ENCODE results near the gene KIF5C.

DNA sequence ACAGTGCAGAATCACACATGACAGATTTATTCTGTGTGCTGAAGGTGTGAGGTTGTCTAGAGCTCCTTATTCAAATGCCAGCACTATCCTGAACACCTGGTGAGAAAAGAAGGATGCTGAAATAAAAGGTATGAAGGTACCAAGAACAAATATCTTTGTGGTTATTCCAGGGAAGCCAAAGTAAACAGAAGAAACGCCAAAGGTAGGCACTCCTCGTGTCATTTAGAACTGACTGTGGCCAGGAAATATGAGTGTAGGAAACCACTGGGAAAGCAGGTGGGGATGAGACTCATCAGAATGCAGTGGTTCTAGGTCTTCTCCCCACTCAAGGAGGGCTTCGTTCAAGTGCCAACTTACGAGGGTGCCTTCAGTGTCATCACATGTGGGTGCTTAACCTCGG lies 80.8 kb downstream of the KIF5C start:
- TF ChIP-seq, protein P1, sequence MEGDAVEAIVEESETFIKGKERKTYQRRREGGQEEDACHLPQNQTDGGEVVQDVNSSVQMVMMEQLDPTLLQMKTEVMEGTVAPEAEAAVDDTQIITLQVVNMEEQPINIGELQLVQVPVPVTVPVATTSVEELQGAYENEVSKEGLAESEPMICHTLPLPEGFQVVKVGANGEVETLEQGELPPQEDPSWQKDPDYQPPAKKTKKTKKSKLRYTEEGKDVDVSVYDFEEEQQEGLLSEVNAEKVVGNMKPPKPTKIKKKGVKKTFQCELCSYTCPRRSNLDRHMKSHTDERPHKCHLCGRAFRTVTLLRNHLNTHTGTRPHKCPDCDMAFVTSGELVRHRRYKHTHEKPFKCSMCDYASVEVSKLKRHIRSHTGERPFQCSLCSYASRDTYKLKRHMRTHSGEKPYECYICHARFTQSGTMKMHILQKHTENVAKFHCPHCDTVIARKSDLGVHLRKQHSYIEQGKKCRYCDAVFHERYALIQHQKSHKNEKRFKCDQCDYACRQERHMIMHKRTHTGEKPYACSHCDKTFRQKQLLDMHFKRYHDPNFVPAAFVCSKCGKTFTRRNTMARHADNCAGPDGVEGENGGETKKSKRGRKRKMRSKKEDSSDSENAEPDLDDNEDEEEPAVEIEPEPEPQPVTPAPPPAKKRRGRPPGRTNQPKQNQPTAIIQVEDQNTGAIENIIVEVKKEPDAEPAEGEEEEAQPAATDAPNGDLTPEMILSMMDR (conservative IDR thresholded peaks at IDR 0.05 in 1 of 2, IDR thresholded peaks at IDR 0.05 in 1 of 2; ENCODE audit: low read depth in 1 of 2, low read length in 2 of 2), result no peak
- TF ChIP-seq EZH2 (IDR thresholded peaks at IDR 0.05; ENCODE audit: low read length, missing control alignments), result no peak

Measured in fibroblast of lung (primary cell).